22Rv1 (cell line): ENCODE data around the gene TFF3.

Experiments used
- ZFX ChIP-seq: fragments of 450-650 bp; IDR thresholded peaks from 2 replicates; pipeline ENCODE4 v1.6.1; 2017; ENCODE audit warnings: antibody characterized with exemption, borderline replicate concordance
- TF ChIP-seq, protein P1 (sequence below): fragments of 450-650 bp; IDR thresholded peaks from 2 replicates; pipeline ENCODE4 v1.5.1; 2017; ENCODE audit warnings: mild to moderate bottlenecking

- TF ChIP-seq, protein P1, sequence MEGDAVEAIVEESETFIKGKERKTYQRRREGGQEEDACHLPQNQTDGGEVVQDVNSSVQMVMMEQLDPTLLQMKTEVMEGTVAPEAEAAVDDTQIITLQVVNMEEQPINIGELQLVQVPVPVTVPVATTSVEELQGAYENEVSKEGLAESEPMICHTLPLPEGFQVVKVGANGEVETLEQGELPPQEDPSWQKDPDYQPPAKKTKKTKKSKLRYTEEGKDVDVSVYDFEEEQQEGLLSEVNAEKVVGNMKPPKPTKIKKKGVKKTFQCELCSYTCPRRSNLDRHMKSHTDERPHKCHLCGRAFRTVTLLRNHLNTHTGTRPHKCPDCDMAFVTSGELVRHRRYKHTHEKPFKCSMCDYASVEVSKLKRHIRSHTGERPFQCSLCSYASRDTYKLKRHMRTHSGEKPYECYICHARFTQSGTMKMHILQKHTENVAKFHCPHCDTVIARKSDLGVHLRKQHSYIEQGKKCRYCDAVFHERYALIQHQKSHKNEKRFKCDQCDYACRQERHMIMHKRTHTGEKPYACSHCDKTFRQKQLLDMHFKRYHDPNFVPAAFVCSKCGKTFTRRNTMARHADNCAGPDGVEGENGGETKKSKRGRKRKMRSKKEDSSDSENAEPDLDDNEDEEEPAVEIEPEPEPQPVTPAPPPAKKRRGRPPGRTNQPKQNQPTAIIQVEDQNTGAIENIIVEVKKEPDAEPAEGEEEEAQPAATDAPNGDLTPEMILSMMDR, result no peak
- no peak for TF ChIP-seq ZFX
These were observed 24.0 kb downstream of the TFF3 start for GRCh38 chr21:42291003-42291750.
